ENCODE measurements around the gene ZC3H13.

- TF ChIP-seq, protein P1, sequence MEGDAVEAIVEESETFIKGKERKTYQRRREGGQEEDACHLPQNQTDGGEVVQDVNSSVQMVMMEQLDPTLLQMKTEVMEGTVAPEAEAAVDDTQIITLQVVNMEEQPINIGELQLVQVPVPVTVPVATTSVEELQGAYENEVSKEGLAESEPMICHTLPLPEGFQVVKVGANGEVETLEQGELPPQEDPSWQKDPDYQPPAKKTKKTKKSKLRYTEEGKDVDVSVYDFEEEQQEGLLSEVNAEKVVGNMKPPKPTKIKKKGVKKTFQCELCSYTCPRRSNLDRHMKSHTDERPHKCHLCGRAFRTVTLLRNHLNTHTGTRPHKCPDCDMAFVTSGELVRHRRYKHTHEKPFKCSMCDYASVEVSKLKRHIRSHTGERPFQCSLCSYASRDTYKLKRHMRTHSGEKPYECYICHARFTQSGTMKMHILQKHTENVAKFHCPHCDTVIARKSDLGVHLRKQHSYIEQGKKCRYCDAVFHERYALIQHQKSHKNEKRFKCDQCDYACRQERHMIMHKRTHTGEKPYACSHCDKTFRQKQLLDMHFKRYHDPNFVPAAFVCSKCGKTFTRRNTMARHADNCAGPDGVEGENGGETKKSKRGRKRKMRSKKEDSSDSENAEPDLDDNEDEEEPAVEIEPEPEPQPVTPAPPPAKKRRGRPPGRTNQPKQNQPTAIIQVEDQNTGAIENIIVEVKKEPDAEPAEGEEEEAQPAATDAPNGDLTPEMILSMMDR (IDR thresholded peaks at IDR 0.05; ENCODE audit: insufficient read depth, low read length, poor library complexity, severe bottlenecking): no peak
- no peak for TF ChIP-seq EZH2phosphoT487 (conservative IDR thresholded peaks at IDR 0.05; ENCODE audit: low read length)
Observed at GRCh38 chr13:45933203-45933908, 119.2 kb downstream of the ZC3H13 start.

All from SU-DHL-6 (cell line).